ENCODE results near the gene CCDC85C. TPM values are rescaled to one million over a fixed set of nuclear protein-coding genes. Genes with fewer than 3 reads are reported as not detected.

The CCDC85C gene
- total and polyA plus RNA-seq, 10 donors, result 1.6 to 12.4 (median 8.1) TPM

DNA sequence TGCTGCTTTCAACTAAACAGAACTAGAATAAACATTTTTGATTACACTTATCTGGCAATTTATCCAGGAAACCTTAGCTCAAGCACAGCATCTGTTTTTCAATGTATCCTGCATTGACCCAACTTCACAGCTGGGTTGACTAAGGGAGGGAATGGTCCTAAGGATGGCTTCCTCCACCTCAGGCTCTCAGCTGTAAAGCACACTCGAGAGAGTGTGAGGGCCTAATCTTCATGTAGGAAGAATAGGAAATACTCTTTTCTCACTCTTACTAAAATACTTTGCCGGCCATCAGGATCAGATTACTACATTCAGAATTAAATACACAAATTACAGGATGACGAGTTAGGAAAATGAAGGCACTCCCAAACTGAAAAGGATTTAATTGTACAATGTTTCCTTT, 130.5 kb downstream of the CCDC85C start:
- H3K27me3 ChIP-seq (replicated peaks in 1 of 7), result no peaks in the 10 kb centered on the region
- 84 to 89% (median 88%) methylated on average over 3 of the region's 3 CpGs for WGBS, 5 donors
- H3K4me3 ChIP-seq, result no peak overlapping the region
- TF ChIP-seq, protein P1, sequence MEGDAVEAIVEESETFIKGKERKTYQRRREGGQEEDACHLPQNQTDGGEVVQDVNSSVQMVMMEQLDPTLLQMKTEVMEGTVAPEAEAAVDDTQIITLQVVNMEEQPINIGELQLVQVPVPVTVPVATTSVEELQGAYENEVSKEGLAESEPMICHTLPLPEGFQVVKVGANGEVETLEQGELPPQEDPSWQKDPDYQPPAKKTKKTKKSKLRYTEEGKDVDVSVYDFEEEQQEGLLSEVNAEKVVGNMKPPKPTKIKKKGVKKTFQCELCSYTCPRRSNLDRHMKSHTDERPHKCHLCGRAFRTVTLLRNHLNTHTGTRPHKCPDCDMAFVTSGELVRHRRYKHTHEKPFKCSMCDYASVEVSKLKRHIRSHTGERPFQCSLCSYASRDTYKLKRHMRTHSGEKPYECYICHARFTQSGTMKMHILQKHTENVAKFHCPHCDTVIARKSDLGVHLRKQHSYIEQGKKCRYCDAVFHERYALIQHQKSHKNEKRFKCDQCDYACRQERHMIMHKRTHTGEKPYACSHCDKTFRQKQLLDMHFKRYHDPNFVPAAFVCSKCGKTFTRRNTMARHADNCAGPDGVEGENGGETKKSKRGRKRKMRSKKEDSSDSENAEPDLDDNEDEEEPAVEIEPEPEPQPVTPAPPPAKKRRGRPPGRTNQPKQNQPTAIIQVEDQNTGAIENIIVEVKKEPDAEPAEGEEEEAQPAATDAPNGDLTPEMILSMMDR (IDR thresholded peaks at IDR 0.05 in 8 of 11, conservative IDR thresholded peaks at IDR 0.05 in 3 of 11), result no peak
- TF ChIP-seq POLR2A (IDR thresholded peaks at IDR 0.05) (no peak), POLR2AphosphoS5 (IDR thresholded peaks at IDR 0.05) (no peak)
- H3K9me3 ChIP-seq, result no peaks in the 10 kb centered on the region
- no peak for DNase-seq
- no peak overlapping the region for H3K27ac ChIP-seq
- no peaks in the 10 kb centered on the region for H3K36me3 ChIP-seq
- peaks cover 2 to 93% (median 46%) of the 10 kb centered on the region in 6 donors for H3K4me1 ChIP-seq
- intact Hi-C loops (cut with DNase I; ENCODE audit: low total_unique reads), result no loop called here

DNA sequence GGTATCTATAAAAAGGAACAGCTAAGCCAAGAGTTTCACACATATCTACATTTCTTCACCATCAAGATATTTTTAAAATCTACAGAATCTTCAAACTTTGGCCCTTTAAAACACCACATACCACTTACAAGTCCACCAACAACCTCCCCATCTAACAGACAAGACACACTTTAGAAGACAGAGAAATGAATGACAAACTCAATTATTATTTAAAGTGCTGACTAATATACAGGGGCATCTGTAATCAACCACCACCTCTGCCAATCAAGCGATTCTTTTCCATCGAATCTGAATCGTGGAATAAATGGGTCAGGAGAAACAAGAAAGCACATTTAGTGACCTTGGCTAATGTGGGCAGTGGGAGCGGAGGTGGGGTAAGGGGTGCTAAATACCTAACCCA, 131.1 kb downstream of the CCDC85C start:
- WGBS, 5 donors, result 88 to 95% (median 92%) methylated on average over 4 of the region's 4 CpGs
- DNase-seq, result no peak
- Histone ChIP-seq H3K4me3 (no peak overlapping the region), H3K4me1 (peaks cover 5 to 93% (median 45%) of the 10 kb centered on the region in 6 donors), H3K9me3 (no peaks in the 10 kb centered on the region), H3K36me3 (no peaks in the 10 kb centered on the region), H3K27ac (no peak overlapping the region), H3K27me3 (replicated peaks in 1 of 7) (no peaks in the 10 kb centered on the region)
- no peak for TF ChIP-seq POLR2A (IDR thresholded peaks at IDR 0.05)
- TF ChIP-seq, protein P1 (IDR thresholded peaks at IDR 0.05 in 8 of 11, conservative IDR thresholded peaks at IDR 0.05 in 3 of 11), result no peak
- TF ChIP-seq POLR2AphosphoS5 (IDR thresholded peaks at IDR 0.05), result no peak
- intact Hi-C loops (cut with DNase I; ENCODE audit: low total_unique reads), result no loop called here

DNA sequence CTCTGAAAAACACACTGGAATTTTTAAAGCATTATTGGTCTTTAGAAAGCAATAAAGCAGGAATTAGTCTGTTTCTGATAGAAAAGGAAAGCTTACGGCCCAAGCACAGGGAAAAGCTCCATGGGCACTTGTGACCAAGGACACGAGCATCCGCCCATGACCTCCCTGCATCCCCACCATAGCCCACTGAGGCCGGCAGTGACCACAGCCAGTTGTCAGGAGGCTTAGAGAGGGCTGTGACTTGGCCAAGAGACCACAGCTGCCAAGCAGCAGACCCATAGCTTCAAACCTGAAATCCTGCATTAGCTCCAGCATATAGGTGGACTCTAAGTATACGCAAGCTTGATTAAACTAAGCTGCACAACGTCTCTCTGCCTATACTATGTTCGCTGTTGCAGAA, 132.3 kb downstream of the CCDC85C start:
- TF ChIP-seq POLR2AphosphoS5 (IDR thresholded peaks at IDR 0.05), result peak in 1 of 3 donors; percentile 24
- TF ChIP-seq, protein P1 (IDR thresholded peaks at IDR 0.05 in 8 of 11, conservative IDR thresholded peaks at IDR 0.05 in 3 of 11), result no peak
- TF ChIP-seq POLR2A (IDR thresholded peaks at IDR 0.05), result no peak
- no peak overlapping the region for H3K4me3 ChIP-seq
- intact Hi-C loops (cut with DNase I; ENCODE audit: low total_unique reads), result no loop called here
- H3K4me1 ChIP-seq, result peaks cover 5 to 93% (median 44%) of the 10 kb centered on the region in 6 donors
- H3K27me3 ChIP-seq (replicated peaks in 1 of 7), result no peaks in the 10 kb centered on the region
- no peaks in the 10 kb centered on the region for H3K9me3 ChIP-seq
- no peaks in the 10 kb centered on the region for H3K36me3 ChIP-seq
- no peak overlapping the region for H3K27ac ChIP-seq
- 78 to 84% (median 81%) methylated on average over 7 of the region's 7 CpGs for WGBS, 5 donors
- DNase-seq, result no peak

DNA sequence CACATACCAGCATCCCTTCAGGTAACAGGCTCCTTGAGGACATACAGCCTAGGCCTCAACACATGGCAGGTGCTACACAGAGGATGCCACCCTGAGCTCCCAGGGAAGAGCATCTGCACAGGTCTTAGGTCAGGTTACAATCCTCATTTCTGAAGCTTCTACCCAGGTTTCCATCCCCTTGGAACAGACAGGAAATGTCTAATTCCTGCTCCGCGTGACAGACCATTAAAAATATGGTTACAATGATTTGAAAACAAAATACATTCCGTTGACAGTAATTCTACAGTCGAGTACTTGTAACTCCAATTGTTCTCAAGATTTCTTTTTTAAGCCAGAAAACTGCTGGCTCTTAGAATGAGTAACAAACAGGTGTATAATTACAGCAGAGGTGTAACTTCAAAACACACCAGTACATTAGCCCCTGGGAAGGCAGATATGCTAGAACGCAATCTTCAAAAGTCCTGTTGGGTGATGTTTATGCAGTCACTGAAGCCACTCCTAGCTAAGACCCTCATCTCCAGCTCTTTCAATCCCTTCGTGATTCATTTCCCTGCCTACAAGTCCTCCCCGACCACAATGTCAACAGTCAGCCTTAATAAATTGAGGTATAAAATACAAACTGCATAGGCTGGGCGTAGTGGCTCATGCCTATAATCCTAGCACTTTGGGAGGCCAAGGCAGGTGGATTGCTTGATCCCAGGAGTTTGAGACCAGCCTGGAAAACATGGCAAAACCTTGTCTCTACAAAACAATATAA, 135.0 kb downstream of the CCDC85C start:
- Histone ChIP-seq H3K27ac (no peak overlapping the region), H3K9me3 (no peaks in the 10 kb centered on the region), H3K36me3 (peaks cover 0 to 20% (median 17%) of the 10 kb centered on the region in 6 donors), H3K27me3 (replicated peaks in 1 of 7) (no peaks in the 10 kb centered on the region), H3K4me1 (peaks cover 5 to 70% (median 31%) of the 10 kb centered on the region in 6 donors), H3K4me3 (no peak overlapping the region)
- TF ChIP-seq POLR2A (IDR thresholded peaks at IDR 0.05) (no peak), POLR2AphosphoS5 (IDR thresholded peaks at IDR 0.05) (no peak)
- TF ChIP-seq, protein P1 (IDR thresholded peaks at IDR 0.05 in 8 of 11, conservative IDR thresholded peaks at IDR 0.05 in 3 of 11), result no peak
- no peak for DNase-seq
- intact Hi-C loops (cut with DNase I; ENCODE audit: low total_unique reads), result no loop called here
- WGBS, 5 donors, result 63 to 78% (median 70%) methylated on average over 8 of the region's 8 CpGs

Data from spleen (tissue), 11 donors.